AG10803 (cell line): ENCODE results near the gene CCNQ.

Experiments used
- DNase-seq: peaks from one replicate; pipeline ENCODE4 v3.0.0; 2010; ENCODE audit warnings: low read depth
- H3K4me3 ChIP-seq: 2 replicates; pipeline ENCODE4 v1.5.1; 2011; ENCODE audit warnings: mild to moderate bottlenecking, low read length, control low read depth
- CTCF ChIP-seq: conservative IDR thresholded peaks from 2 replicates; pipeline ENCODE4 v1.5.1; 2011; ENCODE audit warnings: mild to moderate bottlenecking, low read length, control low read depth, inconsistent platforms

Gene CCNQ

GRCh38 chrX:153539979-153540358 lies 59.0 kb downstream of the CCNQ start:
- DNase-seq: no peak
- TF ChIP-seq CTCF: no peak
- no peak overlapping the region for H3K4me3 ChIP-seq

- H3K4me3 ChIP-seq: no peak overlapping the region
- DNase-seq: peak; percentile 31
- TF ChIP-seq CTCF: peak; percentile 72
Observed at GRCh38 chrX:153539171-153539978, 59.6 kb downstream of the CCNQ start.

GRCh38 chrX:153538424-153538823 lies 60.5 kb downstream of the CCNQ start:
- TF ChIP-seq CTCF: no peak
- no peak overlapping the region for H3K4me3 ChIP-seq
- DNase-seq: no peak
